CD4-positive, alpha-beta memory T cell (primary cell): ENCODE data around the gene TTC7B. TPM values are rescaled to one million over a fixed set of nuclear protein-coding genes. Genes with fewer than 3 reads are reported as not detected.

Experiments used
- CTCF ChIA-PET: fragments of 350-600 bp; sonication (Branson Sonifier 250); formaldehyde crosslinking; loops from one replicate; lab custom pipeline; 2021; ENCODE audit warnings: inconsistent platforms; ENCODE audit not compliant: partially characterized antibody; lab: Charles Lee
- POLR2A ChIA-PET: fragments of 350-600 bp; sonication (Branson Sonifier 250); formaldehyde crosslinking; loops from one replicate; lab custom pipeline; 2021; ENCODE audit not compliant: partially characterized antibody; lab: Charles Lee
- DNase-seq, 5 donors: peaks; one replicate each; pipeline versions ENCODE4 v3.0.0 to v3.0.0-alpha.2; 2020 to 2022; ENCODE audit warnings: mixed read lengths in 1 of 5
- H3K27ac ChIP-seq: one replicate; pipeline ENCODE4 v1.7.0; 2013; ENCODE audit warnings: low read depth, low read length
- H3K27me3 ChIP-seq: 2 replicates; pipeline ENCODE4 v1.7.0; 2013; ENCODE audit warnings: mild to moderate bottlenecking, low read length, moderate library complexity; ENCODE audit not compliant: insufficient read depth
- H3K36me3 ChIP-seq: 2 replicates; pipeline ENCODE4 v1.7.0; 2013; ENCODE audit warnings: mild to moderate bottlenecking, low read length, moderate library complexity; ENCODE audit not compliant: insufficient read depth
- H3K4me1 ChIP-seq: 2 replicates; pipeline ENCODE4 v1.7.0; 2013; ENCODE audit warnings: mild to moderate bottlenecking, low read length, moderate library complexity; ENCODE audit not compliant: insufficient read depth
- H3K4me3 ChIP-seq, 2 donors: one replicate each; pipeline ENCODE4 v1.7.0; 2013; ENCODE audit warnings: low read length in 2 of 2, mild to moderate bottlenecking in 1 of 2
- H3K9me3 ChIP-seq, 2 donors: one replicate each; pipeline ENCODE4 v1.7.0; 2013; ENCODE audit warnings: low read length in 2 of 2, control low read depth in 1 of 2; ENCODE audit not compliant: control insufficient read depth in 1 of 2
- H3K27ac Mint-ChIP-seq, 7 donors: one replicate each; pipeline ENCODE4 v1.8.0; 2020 to 2021; ENCODE audit warnings: mixed read lengths in 7 of 7, mild to moderate bottlenecking in 6 of 7, inconsistent platforms in 3 of 7, moderate library complexity in 3 of 7
- H3K27me3 Mint-ChIP-seq, 2 donors: one replicate each; pipeline ENCODE4 v1.8.0; 2020 to 2021; ENCODE audit warnings: mixed read lengths in 2 of 2
- H3K36me3 Mint-ChIP-seq, 2 donors: one replicate each; pipeline ENCODE4 v1.8.0; 2020 to 2021; ENCODE audit warnings: mixed read lengths in 2 of 2, inconsistent platforms in 1 of 2, mild to moderate bottlenecking in 1 of 2
- H3K4me1 Mint-ChIP-seq, 4 donors: one replicate each; pipeline ENCODE4 v1.8.0; 2020 to 2021; ENCODE audit warnings: mixed read lengths in 4 of 4, mild to moderate bottlenecking in 1 of 4
- H3K4me3 Mint-ChIP-seq, 8 donors: one replicate each; pipeline ENCODE4 v1.8.0; 2020 to 2021; ENCODE audit warnings: mixed read lengths in 8 of 8, mild to moderate bottlenecking in 7 of 8, moderate library complexity in 6 of 8, inconsistent platforms in 3 of 8
- H3K9me3 Mint-ChIP-seq, 8 donors: one replicate each; pipeline ENCODE4 v1.8.0; 2020 to 2021; ENCODE audit warnings: mixed read lengths in 8 of 8, mild to moderate bottlenecking in 5 of 8, inconsistent platforms in 3 of 8, moderate library complexity in 1 of 8
- intact Hi-C: fragments of 100-400 bp; cut with micrococcal nuclease; formaldehyde crosslinking; loops from one replicate; pipeline ENCODE4 v1.15.1; 2023
- polyA plus RNA-seq, 2 donors: library from polyadenylated mRNA; unstranded; fragments of 300-500 nt; fragmentation: Illumina TruSeq; gene quantifications; one replicate each; pipeline ENCODE4 v1.2.3, GENCODE V29; 2021
- total RNA-seq, 2 experiments: library from RNA; stranded (reverse); gene quantifications; one replicate each; pipeline ENCODE4 v1.2.3, GENCODE V29; 2021

TTC7B gene
- total and polyA plus RNA-seq, 4 experiments from 2014 or later = 0.30 to 1.9 (median 1.5) TPM; not detected in 1

GRCh38 chr14:90592655-90593054, 223.6 kb downstream of the TTC7B start:
- intact Hi-C loops = no loop called here
- CTCF ChIA-PET = no interaction called here
- H3K27ac Mint-ChIP-seq = no peak overlapping the region

GRCh38 chr14:90587918-90588317, 228.3 kb downstream of the TTC7B start:
- Histone ChIP-seq H3K27me3 (no peaks in the 10 kb centered on the region), H3K9me3 (no peaks in the 10 kb centered on the region), H3K36me3 (no peaks in the 10 kb centered on the region), H3K27ac (no peak overlapping the region), H3K4me3 (no peak overlapping the region), H3K4me1 (no peaks in the 10 kb centered on the region)
- no peaks in the 10 kb centered on the region for H3K36me3 Mint-ChIP-seq
- intact Hi-C loops = no loop called here
- no peaks in the 10 kb centered on the region for H3K27me3 Mint-ChIP-seq
- no peak for DNase-seq
- H3K4me1 Mint-ChIP-seq = no peaks in the 10 kb centered on the region
- no peak overlapping the region for H3K27ac Mint-ChIP-seq
- ChIA-PET POLR2A (no interaction called here), CTCF (no interaction called here)
- no peak overlapping the region for H3K4me3 Mint-ChIP-seq
- H3K9me3 Mint-ChIP-seq = no peaks in the 10 kb centered on the region

More at GRCh38 chr14:90592655-90593054, 223.6 kb downstream of the TTC7B start:
- Mint-ChIP-seq H3K4me3 (no peak overlapping the region), H3K4me1 (no peaks in the 10 kb centered on the region), H3K36me3 (no peaks in the 10 kb centered on the region), H3K9me3 (no peaks in the 10 kb centered on the region), H3K27me3 (peaks cover 3 to 8% of the 10 kb centered on the region in 2 donors)
- Histone ChIP-seq H3K9me3 (no peaks in the 10 kb centered on the region), H3K4me1 (no peaks in the 10 kb centered on the region), H3K27ac (no peak overlapping the region), H3K4me3 (no peak overlapping the region), H3K27me3 (no peaks in the 10 kb centered on the region), H3K36me3 (no peaks in the 10 kb centered on the region)
- POLR2A ChIA-PET = no interaction called here
- DNase-seq = no peak

GRCh38 chr14:90587252-90587910, 228.8 kb downstream of the TTC7B start:
- DNase-seq = no peak
- intact Hi-C loops = no loop called here
- Mint-ChIP-seq H3K9me3 (no peaks in the 10 kb centered on the region), H3K4me1 (no peaks in the 10 kb centered on the region), H3K27me3 (no peaks in the 10 kb centered on the region), H3K36me3 (no peaks in the 10 kb centered on the region), H3K27ac (no peak overlapping the region), H3K4me3 (no peak overlapping the region)
- no peaks in the 10 kb centered on the region for H3K36me3 ChIP-seq
- H3K4me1 ChIP-seq = no peaks in the 10 kb centered on the region
- no peak overlapping the region for H3K27ac ChIP-seq
- H3K4me3 ChIP-seq = no peak overlapping the region
- no peaks in the 10 kb centered on the region for H3K27me3 ChIP-seq
- ChIA-PET CTCF (interaction anchor here (0.6 kb wide), 1 partner anchor 157 kb away, joined by 3 read pairs; no protein-coding TSS in a partner anchor), POLR2A (no interaction called here)
- no peaks in the 10 kb centered on the region for H3K9me3 ChIP-seq

- no peaks in the 10 kb centered on the region for H3K27me3 ChIP-seq
- no peaks in the 10 kb centered on the region for H3K9me3 Mint-ChIP-seq
- ChIA-PET CTCF (no interaction called here), POLR2A (no interaction called here)
- no peaks in the 10 kb centered on the region for H3K36me3 Mint-ChIP-seq
- H3K4me3 ChIP-seq = no peak overlapping the region
- no peaks in the 10 kb centered on the region for H3K4me1 Mint-ChIP-seq
- no peak overlapping the region for H3K27ac Mint-ChIP-seq
- H3K4me1 ChIP-seq = no peaks in the 10 kb centered on the region
- H3K27me3 Mint-ChIP-seq = no peaks in the 10 kb centered on the region
- no peaks in the 10 kb centered on the region for H3K36me3 ChIP-seq
- intact Hi-C loops = no loop called here
- no peak for DNase-seq
- no peak overlapping the region for H3K4me3 Mint-ChIP-seq
- H3K9me3 ChIP-seq = no peaks in the 10 kb centered on the region
- no peak overlapping the region for H3K27ac ChIP-seq
Measured at GRCh38 chr14:90585106-90585505, 231.1 kb downstream of the TTC7B start.

- Histone ChIP-seq H3K27me3 (no peaks in the 10 kb centered on the region), H3K9me3 (no peaks in the 10 kb centered on the region), H3K4me3 (no peak overlapping the region), H3K4me1 (no peaks in the 10 kb centered on the region), H3K36me3 (no peaks in the 10 kb centered on the region), H3K27ac (no peak overlapping the region)
- H3K36me3 Mint-ChIP-seq = no peaks in the 10 kb centered on the region
- intact Hi-C loops = no loop called here
- no peak overlapping the region for H3K4me3 Mint-ChIP-seq
- no peak overlapping the region for H3K27ac Mint-ChIP-seq
- ChIA-PET CTCF (no interaction called here), POLR2A (no interaction called here)
- no peaks in the 10 kb centered on the region for H3K9me3 Mint-ChIP-seq
- no peaks in the 10 kb centered on the region for H3K27me3 Mint-ChIP-seq
- DNase-seq = no peak
- no peaks in the 10 kb centered on the region for H3K4me1 Mint-ChIP-seq
Measured at GRCh38 chr14:90583916-90584605, 232.2 kb downstream of the TTC7B start.

- intact Hi-C loops = no loop called here
- Mint-ChIP-seq H3K4me3 (no peak overlapping the region), H3K27me3 (no peaks in the 10 kb centered on the region), H3K4me1 (no peaks in the 10 kb centered on the region), H3K36me3 (no peaks in the 10 kb centered on the region), H3K9me3 (no peaks in the 10 kb centered on the region), H3K27ac (no peak overlapping the region)
- Histone ChIP-seq H3K27ac (no peak overlapping the region), H3K27me3 (no peaks in the 10 kb centered on the region), H3K36me3 (no peaks in the 10 kb centered on the region), H3K4me3 (no peak overlapping the region), H3K9me3 (no peaks in the 10 kb centered on the region), H3K4me1 (no peaks in the 10 kb centered on the region)
- ChIA-PET POLR2A (no interaction called here), CTCF (no interaction called here)
- no peak for DNase-seq
Measured at GRCh38 chr14:90583427-90583826, 232.8 kb downstream of the TTC7B start.

GRCh38 chr14:90582166-90582565, 234.1 kb downstream of the TTC7B start:
- CTCF ChIA-PET = no interaction called here

More at GRCh38 chr14:90582166-90582565, 234.1 kb downstream of the TTC7B start:
- POLR2A ChIA-PET = no interaction called here
- Histone ChIP-seq H3K9me3 (no peaks in the 10 kb centered on the region), H3K4me1 (no peaks in the 10 kb centered on the region), H3K4me3 (no peak overlapping the region), H3K27ac (no peak overlapping the region), H3K27me3 (no peaks in the 10 kb centered on the region), H3K36me3 (no peaks in the 10 kb centered on the region)
- Mint-ChIP-seq H3K9me3 (no peaks in the 10 kb centered on the region), H3K36me3 (no peaks in the 10 kb centered on the region), H3K27ac (no peak overlapping the region), H3K27me3 (no peaks in the 10 kb centered on the region), H3K4me3 (no peak overlapping the region), H3K4me1 (no peaks in the 10 kb centered on the region)
- no peak for DNase-seq
- intact Hi-C loops = no loop called here
